Immature natural killer cell (primary cell): ENCODE measurements around the gene RCC1. TPM values are rescaled to one million over a fixed set of nuclear protein-coding genes. Genes with fewer than 3 reads are reported as not detected.

ENCODE experiments used
- polyA plus RNA-seq, 3 donors: library from polyadenylated mRNA; unstranded; fragments of 300-500 nt; fragmentation: Illumina TruSeq; gene quantifications; one replicate each; pipeline ENCODE4 v1.2.3, GENCODE V29; 2021

Gene RCC1
- polyA plus RNA-seq, 3 donors from 2014 or later = 11.4 to 16.0 (median 12.4) TPM

Other genes with a start within 250 kb of the RCC1 start
- gene SESN2, start 246.5 kb upstream of the RCC1 start, polyA plus RNA-seq = 10 to 100 TPM; 10.2 to 23.5 (median 14.0) TPM
- 10 to 100 TPM in 1 of 3 donors, 1 to 10 TPM in 2; 2.3 to 15.8 (median 4.5) TPM for gene MED18, start 177.0 kb upstream of the RCC1 start, polyA plus RNA-seq
- 10 to 100 TPM in 1 of 3 donors, 1 to 10 TPM in 2; 4.2 to 22.5 (median 6.9) TPM for gene PHACTR4, start 136.3 kb upstream of the RCC1 start, polyA plus RNA-seq
- 10 to 100 TPM; 31.2 to 42.7 (median 37.8) TPM for gene TRNAU1AP, start 47.0 kb downstream of the RCC1 start, polyA plus RNA-seq
- not detected for gene RAB42, start 86.2 kb downstream of the RCC1 start, polyA plus RNA-seq
- gene TAF12, start 137.0 kb downstream of the RCC1 start, polyA plus RNA-seq = 10 to 100 TPM; 54.8 to 68.9 (median 60.7) TPM
- not detected for gene RNU11, start 142.6 kb downstream of the RCC1 start, polyA plus RNA-seq
- gene GMEB1, start 162.7 kb downstream of the RCC1 start, polyA plus RNA-seq = 10 to 100 TPM; 13.4 to 29.2 (median 15.3) TPM
- 100 to 1,000 TPM in 2 of 3 donors, 10 to 100 TPM in 1; 78.1 to 210 (median 129) TPM for gene YTHDF2, start 230.9 kb downstream of the RCC1 start, polyA plus RNA-seq